K562 (cell line): ENCODE results near the gene FAM131C. TPM values are rescaled to one million over a fixed set of nuclear protein-coding genes. Genes with fewer than 3 reads are reported as not detected.

Source experiments
- BHLHE40 ChIP-seq: IDR thresholded peaks from 2 replicates; pipeline ENCODE4 v1.6.1; 2011; ENCODE audit warnings: low read length, improper control_type of control experiment
- CBX8 ChIP-seq: fragments of 200-600 bp; sonication (generic); IDR thresholded peaks from 2 replicates; pipeline ENCODE4 v1.6.1; 2012; ENCODE audit warnings: borderline replicate concordance, mixed run types, low read depth, mild to moderate bottlenecking, moderate library complexity, mixed read lengths, low read length, control low read depth, inconsistent platforms; ENCODE audit not compliant: poor library complexity, severe bottlenecking; ENCODE audit errors: extremely low read depth
- HMG20A ChIP-seq: fragments of 450-650 bp; formaldehyde crosslinking; conservative IDR thresholded peaks from 2 replicates; pipeline ENCODE4 v1.4.0; 2020; ENCODE audit warnings: mild to moderate bottlenecking, mixed read lengths
- RBM25 ChIP-seq: fragments of 200-400 bp; formaldehyde crosslinking; IDR thresholded peaks from 2 replicates; pipeline ENCODE4 v1.6.1; 2018; ENCODE audit warnings: low read length, low read depth, moderate library complexity; ENCODE audit not compliant: severe bottlenecking
- RUNX1 ChIP-seq: sonication (generic); IDR thresholded peaks from 2 replicates; pipeline ENCODE4 v1.6.1; 2016; ENCODE audit warnings: antibody characterized with exemption, low read depth
- SREBF1 ChIP-seq: fragments of 150-350 bp; IDR thresholded peaks from 2 replicates; pipeline ENCODE4 v1.6.1; 2014; ENCODE audit warnings: antibody characterized with exemption, low read depth, low read length, borderline replicate concordance
- TAF15 ChIP-seq: fragments of 200-400 bp; formaldehyde crosslinking; IDR thresholded peaks from 2 replicates; pipeline ENCODE4 v1.6.1; 2017; ENCODE audit warnings: mild to moderate bottlenecking, low read depth, low read length, moderate library complexity
- TFAM ChIP-seq: fragments of 250-450 bp; sonication (Bioruptor Pico); conservative IDR thresholded peaks from 2 replicates; pipeline ENCODE4 v1.5.0; 2021; ENCODE audit warnings: mild to moderate bottlenecking, moderate library complexity
- ZFP1 ChIP-seq: fragments of 450-650 bp; formaldehyde crosslinking; IDR thresholded peaks from 2 replicates; pipeline ENCODE4 v1.4.0; 2020; ENCODE audit warnings: mild to moderate bottlenecking, mixed read lengths
- ZNF134 ChIP-seq: fragments of 250-450 bp; sonication (Bioruptor Pico); conservative IDR thresholded peaks from 2 replicates; pipeline ENCODE4 v1.4.0; 2020
- ZNF644 ChIP-seq: fragments of 200-800 bp; sonication (Bioruptor generic); IDR thresholded peaks from 2 replicates; pipeline ENCODE4 v1.6.1; 2016; ENCODE audit warnings: low read depth, missing genetic modification characterization, missing compliant biosample characterization
- polyA plus RNA-seq, 8 experiments: library from polyadenylated mRNA; depleted of rRNA in 4 of 8; stranded (reverse) in 5 of 8; unstranded in 3 of 8; fragments of >200 nt; fragmentation: Nextera tagmentation in 2 of 8; fragmentation: Illumina TruSeq in 1 of 8; extraction: Ambion mirVana in 2 of 8; extraction: Trizol in 1 of 8; gene quantifications; 2 replicates each; pipeline versions ENCODE4 v1.2.1 to v1.2.3, GENCODE V29; 2011 to 2014; ENCODE audit warnings: inconsistent platforms in 1 of 8, missing spikeins in 1 of 8
- total RNA-seq, 7 experiments: library from RNA; depleted of rRNA in 6 of 7; stranded (reverse); fragments of >200 nt in 6 of 7; fragmentation: Illumina TruSeq in 2 of 7; extraction: Trizol in 2 of 7; gene quantifications; 2 replicates each; pipeline versions ENCODE4 v1.2.1 to v1.2.3, GENCODE V29; 2011 to 2021; ENCODE audit warnings: low replicate concordance in 1 of 7
- TF ChIP-seq, protein P1 (sequence below): fragments of 450-650 bp; IDR thresholded peaks from 2 replicates; pipeline ENCODE4 v1.6.1; 2017; ENCODE audit warnings: antibody characterized with exemption, mild to moderate bottlenecking
- TF ChIP-seq, protein P2 (sequence below): fragments of 250-450 bp; sonication (Bioruptor Pico); IDR thresholded peaks from 2 replicates; pipeline ENCODE4 v1.8.0; 2021; ENCODE audit warnings: mild to moderate bottlenecking, moderate library complexity
- TF ChIP-seq, protein P3 (sequence below): IDR thresholded peaks from 2 replicates; pipeline ENCODE4 v1.6.1; 2014; ENCODE audit warnings: antibody characterized with exemption
- TF ChIP-seq, protein P4 (sequence below): IDR thresholded peaks from 2 replicates; pipeline ENCODE4 v1.6.1; 2011; ENCODE audit warnings: borderline replicate concordance, low read depth, mild to moderate bottlenecking, moderate library complexity, low read length; ENCODE audit not compliant: insufficient read depth, poor library complexity, severe bottlenecking
- TF ChIP-seq, protein P5 (sequence below): fragments of 450-650 bp; IDR thresholded peaks from 2 replicates; pipeline ENCODE4 v1.6.1; 2016; ENCODE audit warnings: mild to moderate bottlenecking

Gene FAM131C
- total and polyA plus RNA-seq, 9 of the 15 experiments (the other 6 are each of a cell fraction or from before 2014, with no cell fraction given): 0.10 to 0.29 (median 0.16) TPM; not detected in 6

DNA sequence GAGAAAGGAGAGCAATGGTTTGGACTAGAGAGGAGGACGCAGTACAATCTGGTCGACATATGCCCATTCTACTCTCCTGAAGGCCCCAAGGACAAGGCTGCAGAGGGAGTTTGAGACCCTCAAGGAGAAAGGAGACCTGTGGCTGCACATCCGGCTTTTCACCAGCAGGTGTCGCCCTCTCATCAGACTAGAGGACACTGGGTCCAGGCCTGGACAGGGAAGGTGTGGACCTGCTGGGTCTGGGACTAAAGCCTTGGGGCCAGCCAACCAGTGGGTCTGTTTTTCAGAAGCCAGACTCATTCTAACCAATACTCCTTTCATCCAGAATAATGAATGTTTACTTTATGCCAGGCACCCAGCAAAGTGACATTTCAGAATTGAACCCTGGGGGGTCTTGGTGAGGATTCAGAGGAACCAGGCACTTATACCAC is 64.4 kb downstream of the FAM131C start (continued):
- TF ChIP-seq, protein P1, sequence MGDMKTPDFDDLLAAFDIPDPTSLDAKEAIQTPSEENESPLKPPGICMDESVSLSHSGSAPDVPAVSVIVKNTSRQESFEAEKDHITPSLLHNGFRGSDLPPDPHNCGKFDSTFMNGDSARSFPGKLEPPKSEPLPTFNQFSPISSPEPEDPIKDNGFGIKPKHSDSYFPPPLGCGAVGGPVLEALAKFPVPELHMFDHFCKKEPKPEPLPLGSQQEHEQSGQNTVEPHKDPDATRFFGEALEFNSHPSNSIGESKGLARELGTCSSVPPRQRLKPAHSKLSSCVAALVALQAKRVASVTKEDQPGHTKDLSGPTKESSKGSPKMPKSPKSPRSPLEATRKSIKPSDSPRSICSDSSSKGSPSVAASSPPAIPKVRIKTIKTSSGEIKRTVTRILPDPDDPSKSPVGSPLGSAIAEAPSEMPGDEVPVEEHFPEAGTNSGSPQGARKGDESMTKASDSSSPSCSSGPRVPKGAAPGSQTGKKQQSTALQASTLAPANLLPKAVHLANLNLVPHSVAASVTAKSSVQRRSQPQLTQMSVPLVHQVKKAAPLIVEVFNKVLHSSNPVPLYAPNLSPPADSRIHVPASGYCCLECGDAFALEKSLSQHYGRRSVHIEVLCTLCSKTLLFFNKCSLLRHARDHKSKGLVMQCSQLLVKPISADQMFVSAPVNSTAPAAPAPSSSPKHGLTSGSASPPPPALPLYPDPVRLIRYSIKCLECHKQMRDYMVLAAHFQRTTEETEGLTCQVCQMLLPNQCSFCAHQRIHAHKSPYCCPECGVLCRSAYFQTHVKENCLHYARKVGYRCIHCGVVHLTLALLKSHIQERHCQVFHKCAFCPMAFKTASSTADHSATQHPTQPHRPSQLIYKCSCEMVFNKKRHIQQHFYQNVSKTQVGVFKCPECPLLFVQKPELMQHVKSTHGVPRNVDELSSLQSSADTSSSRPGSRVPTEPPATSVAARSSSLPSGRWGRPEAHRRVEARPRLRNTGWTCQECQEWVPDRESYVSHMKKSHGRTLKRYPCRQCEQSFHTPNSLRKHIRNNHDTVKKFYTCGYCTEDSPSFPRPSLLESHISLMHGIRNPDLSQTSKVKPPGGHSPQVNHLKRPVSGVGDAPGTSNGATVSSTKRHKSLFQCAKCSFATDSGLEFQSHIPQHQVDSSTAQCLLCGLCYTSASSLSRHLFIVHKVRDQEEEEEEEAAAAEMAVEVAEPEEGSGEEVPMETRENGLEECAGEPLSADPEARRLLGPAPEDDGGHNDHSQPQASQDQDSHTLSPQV: no peak; the same call in 1 of the 2 replicates
- TF ChIP-seq, protein P2, sequence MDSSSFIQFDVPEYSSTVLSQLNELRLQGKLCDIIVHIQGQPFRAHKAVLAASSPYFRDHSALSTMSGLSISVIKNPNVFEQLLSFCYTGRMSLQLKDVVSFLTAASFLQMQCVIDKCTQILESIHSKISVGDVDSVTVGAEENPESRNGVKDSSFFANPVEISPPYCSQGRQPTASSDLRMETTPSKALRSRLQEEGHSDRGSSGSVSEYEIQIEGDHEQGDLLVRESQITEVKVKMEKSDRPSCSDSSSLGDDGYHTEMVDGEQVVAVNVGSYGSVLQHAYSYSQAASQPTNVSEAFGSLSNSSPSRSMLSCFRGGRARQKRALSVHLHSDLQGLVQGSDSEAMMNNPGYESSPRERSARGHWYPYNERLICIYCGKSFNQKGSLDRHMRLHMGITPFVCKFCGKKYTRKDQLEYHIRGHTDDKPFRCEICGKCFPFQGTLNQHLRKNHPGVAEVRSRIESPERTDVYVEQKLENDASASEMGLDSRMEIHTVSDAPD (CRISPR knock-in tag): no peak
- TF ChIP-seq CBX8 (no peak), ZNF134 (CRISPR knock-in tag) (no peak), HMG20A (CRISPR knock-in tag) (no peak), TAF15 (no peak), SREBF1 (0 out of 2 replicates have a peak, but pooled peaks have one; percentile 39), ZNF644 (tag) (no peak), RBM25 (no peak), ZFP1 (CRISPR knock-in tag) (no peak), TFAM (CRISPR knock-in tag) (no peak), BHLHE40 (no peak), RUNX1 (no peak)
- TF ChIP-seq, protein P3, sequence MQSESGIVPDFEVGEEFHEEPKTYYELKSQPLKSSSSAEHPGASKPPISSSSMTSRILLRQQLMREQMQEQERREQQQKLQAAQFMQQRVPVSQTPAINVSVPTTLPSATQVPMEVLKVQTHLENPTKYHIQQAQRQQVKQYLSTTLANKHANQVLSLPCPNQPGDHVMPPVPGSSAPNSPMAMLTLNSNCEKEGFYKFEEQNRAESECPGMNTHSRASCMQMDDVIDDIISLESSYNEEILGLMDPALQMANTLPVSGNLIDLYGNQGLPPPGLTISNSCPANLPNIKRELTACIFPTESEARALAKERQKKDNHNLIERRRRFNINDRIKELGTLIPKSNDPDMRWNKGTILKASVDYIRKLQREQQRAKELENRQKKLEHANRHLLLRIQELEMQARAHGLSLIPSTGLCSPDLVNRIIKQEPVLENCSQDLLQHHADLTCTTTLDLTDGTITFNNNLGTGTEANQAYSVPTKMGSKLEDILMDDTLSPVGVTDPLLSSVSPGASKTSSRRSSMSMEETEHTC: no peak
- TF ChIP-seq, protein P4, sequence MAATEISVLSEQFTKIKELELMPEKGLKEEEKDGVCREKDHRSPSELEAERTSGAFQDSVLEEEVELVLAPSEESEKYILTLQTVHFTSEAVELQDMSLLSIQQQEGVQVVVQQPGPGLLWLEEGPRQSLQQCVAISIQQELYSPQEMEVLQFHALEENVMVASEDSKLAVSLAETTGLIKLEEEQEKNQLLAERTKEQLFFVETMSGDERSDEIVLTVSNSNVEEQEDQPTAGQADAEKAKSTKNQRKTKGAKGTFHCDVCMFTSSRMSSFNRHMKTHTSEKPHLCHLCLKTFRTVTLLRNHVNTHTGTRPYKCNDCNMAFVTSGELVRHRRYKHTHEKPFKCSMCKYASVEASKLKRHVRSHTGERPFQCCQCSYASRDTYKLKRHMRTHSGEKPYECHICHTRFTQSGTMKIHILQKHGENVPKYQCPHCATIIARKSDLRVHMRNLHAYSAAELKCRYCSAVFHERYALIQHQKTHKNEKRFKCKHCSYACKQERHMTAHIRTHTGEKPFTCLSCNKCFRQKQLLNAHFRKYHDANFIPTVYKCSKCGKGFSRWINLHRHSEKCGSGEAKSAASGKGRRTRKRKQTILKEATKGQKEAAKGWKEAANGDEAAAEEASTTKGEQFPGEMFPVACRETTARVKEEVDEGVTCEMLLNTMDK: no peak
- TF ChIP-seq, protein P5, sequence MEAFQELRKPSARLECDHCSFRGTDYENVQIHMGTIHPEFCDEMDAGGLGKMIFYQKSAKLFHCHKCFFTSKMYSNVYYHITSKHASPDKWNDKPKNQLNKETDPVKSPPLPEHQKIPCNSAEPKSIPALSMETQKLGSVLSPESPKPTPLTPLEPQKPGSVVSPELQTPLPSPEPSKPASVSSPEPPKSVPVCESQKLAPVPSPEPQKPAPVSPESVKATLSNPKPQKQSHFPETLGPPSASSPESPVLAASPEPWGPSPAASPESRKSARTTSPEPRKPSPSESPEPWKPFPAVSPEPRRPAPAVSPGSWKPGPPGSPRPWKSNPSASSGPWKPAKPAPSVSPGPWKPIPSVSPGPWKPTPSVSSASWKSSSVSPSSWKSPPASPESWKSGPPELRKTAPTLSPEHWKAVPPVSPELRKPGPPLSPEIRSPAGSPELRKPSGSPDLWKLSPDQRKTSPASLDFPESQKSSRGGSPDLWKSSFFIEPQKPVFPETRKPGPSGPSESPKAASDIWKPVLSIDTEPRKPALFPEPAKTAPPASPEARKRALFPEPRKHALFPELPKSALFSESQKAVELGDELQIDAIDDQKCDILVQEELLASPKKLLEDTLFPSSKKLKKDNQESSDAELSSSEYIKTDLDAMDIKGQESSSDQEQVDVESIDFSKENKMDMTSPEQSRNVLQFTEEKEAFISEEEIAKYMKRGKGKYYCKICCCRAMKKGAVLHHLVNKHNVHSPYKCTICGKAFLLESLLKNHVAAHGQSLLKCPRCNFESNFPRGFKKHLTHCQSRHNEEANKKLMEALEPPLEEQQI: no peak
